ENCODE measurements around the gene SMAP2. TPM values are rescaled to one million over a fixed set of nuclear protein-coding genes. Genes with fewer than 3 reads are reported as not detected.

SMAP2 gene
- total RNA-seq, 1 experiment from 2014 or later = 8.2 TPM

- no peak overlapping the region for H3T11ph ChIP-seq (ENCODE audit: low read length)
- DNase-seq = no peak
- TF ChIP-seq, protein P1, sequence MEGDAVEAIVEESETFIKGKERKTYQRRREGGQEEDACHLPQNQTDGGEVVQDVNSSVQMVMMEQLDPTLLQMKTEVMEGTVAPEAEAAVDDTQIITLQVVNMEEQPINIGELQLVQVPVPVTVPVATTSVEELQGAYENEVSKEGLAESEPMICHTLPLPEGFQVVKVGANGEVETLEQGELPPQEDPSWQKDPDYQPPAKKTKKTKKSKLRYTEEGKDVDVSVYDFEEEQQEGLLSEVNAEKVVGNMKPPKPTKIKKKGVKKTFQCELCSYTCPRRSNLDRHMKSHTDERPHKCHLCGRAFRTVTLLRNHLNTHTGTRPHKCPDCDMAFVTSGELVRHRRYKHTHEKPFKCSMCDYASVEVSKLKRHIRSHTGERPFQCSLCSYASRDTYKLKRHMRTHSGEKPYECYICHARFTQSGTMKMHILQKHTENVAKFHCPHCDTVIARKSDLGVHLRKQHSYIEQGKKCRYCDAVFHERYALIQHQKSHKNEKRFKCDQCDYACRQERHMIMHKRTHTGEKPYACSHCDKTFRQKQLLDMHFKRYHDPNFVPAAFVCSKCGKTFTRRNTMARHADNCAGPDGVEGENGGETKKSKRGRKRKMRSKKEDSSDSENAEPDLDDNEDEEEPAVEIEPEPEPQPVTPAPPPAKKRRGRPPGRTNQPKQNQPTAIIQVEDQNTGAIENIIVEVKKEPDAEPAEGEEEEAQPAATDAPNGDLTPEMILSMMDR (conservative IDR thresholded peaks at IDR 0.05) = no peak
- H3K79me2 ChIP-seq (ENCODE audit: insufficient read depth, low read length) = no peaks in the 10 kb centered on the region
- Mint-ChIP-seq H3K27me3 (ENCODE audit: low read depth) (no peaks in the 10 kb centered on the region), H3K36me3 (ENCODE audit: insufficient read depth in 1 of 3, low read depth in 3 of 3) (no peaks in the 10 kb centered on the region), H3K4me3 (no peak overlapping the region), H3K27ac (no peak overlapping the region), H3K4me1 (no peaks in the 10 kb centered on the region), H3K9me3 (no peaks in the 10 kb centered on the region)
- H3K79me1 ChIP-seq (ENCODE audit: insufficient read depth, low read depth, low read length, poor library complexity, severe bottlenecking) = no peaks in the 10 kb centered on the region
- no peak overlapping the region for H2BK5ac ChIP-seq (ENCODE audit: insufficient read length, low read length)
- H3K4ac ChIP-seq (ENCODE audit: low read depth, low read length) = no peak overlapping the region
- no peak overlapping the region for H3K23ac ChIP-seq (ENCODE audit: insufficient read length, low read depth, low read length)
- H2AK5ac ChIP-seq (ENCODE audit: insufficient read length, low read length) = no peak overlapping the region
- H2AFZ ChIP-seq (ENCODE audit: low read length) = no peak overlapping the region
- H3K18ac ChIP-seq (ENCODE audit: insufficient read length, low read depth, low read length) = no peak overlapping the region
- no peak overlapping the region for H3K9ac ChIP-seq (ENCODE audit: extremely low read depth, insufficient read length, low read length)
- no peaks in the 10 kb centered on the region for H3K27me3 ChIP-seq (ENCODE audit: insufficient read depth, low read length)
- H3K14ac ChIP-seq (ENCODE audit: insufficient read depth, low read length) = no peak overlapping the region
- H2BK15ac ChIP-seq (ENCODE audit: low read depth, low read length) = no peak overlapping the region
- no CpG with 5 or more reads among the region's 7 CpGs for WGBS (ENCODE audit: extremely low coverage, insufficient read length, low lambda C conversion rate)
- no peak overlapping the region for H2BK12ac ChIP-seq (ENCODE audit: insufficient read length, low read depth, low read length)
- no peak overlapping the region for H4K5ac ChIP-seq (ENCODE audit: insufficient read length, low read depth, low read length)
- no peaks in the 10 kb centered on the region for H3K9me3 ChIP-seq (ENCODE audit: control insufficient read depth, low read depth, low read length)
- no peak overlapping the region for H2BK20ac ChIP-seq (ENCODE audit: low read depth, low read length, poor library complexity, severe bottlenecking)
- H4K91ac ChIP-seq (ENCODE audit: insufficient read length, low read depth, low read length) = no peak overlapping the region
- no peak overlapping the region for H4K8ac ChIP-seq (replicated peaks; ENCODE audit: insufficient read length, low read depth, low read length)
- H4K20me1 ChIP-seq (ENCODE audit: control insufficient read depth, insufficient read depth, insufficient read length) = no peaks in the 10 kb centered on the region
- H3K4me2 ChIP-seq (ENCODE audit: insufficient read depth, insufficient read length, low read length) = no peak overlapping the region
- H3K23me2 ChIP-seq (ENCODE audit: insufficient read length, low read depth, low read length, poor library complexity, severe bottlenecking) = no peaks in the 10 kb centered on the region
- H3K27ac ChIP-seq (ENCODE audit: insufficient read length, low read depth, low read length) = no peak overlapping the region
- H3K4me1 ChIP-seq (ENCODE audit: insufficient read depth, low read length) = no peaks in the 10 kb centered on the region
- H3K56ac ChIP-seq (ENCODE audit: insufficient read length, low read depth, low read length) = no peak overlapping the region
- no peak overlapping the region for H2BK120ac ChIP-seq (ENCODE audit: low read depth, low read length, poor library complexity, severe bottlenecking)
Observed at GRCh38 chr1:40401473-40402201, 28.1 kb downstream of the SMAP2 start.

Data from H9 (cell line).